Measurements from ENCODE around the gene CC2D2B. TPM values are rescaled to one million over a fixed set of nuclear protein-coding genes. Genes with fewer than 3 reads are reported as not detected.
A peak's percentile ranks its signal among the peaks of the same experiment; 100 is the strongest.
"Not testable (repeated sequence)": the region's sequence is repeated elsewhere in the genome, so short reads cannot be mapped to it uniquely, and the experiment has no call there.

Gene CC2D2B
- total RNA-seq, 1 experiment from 2014 or later = not detected

DNA sequence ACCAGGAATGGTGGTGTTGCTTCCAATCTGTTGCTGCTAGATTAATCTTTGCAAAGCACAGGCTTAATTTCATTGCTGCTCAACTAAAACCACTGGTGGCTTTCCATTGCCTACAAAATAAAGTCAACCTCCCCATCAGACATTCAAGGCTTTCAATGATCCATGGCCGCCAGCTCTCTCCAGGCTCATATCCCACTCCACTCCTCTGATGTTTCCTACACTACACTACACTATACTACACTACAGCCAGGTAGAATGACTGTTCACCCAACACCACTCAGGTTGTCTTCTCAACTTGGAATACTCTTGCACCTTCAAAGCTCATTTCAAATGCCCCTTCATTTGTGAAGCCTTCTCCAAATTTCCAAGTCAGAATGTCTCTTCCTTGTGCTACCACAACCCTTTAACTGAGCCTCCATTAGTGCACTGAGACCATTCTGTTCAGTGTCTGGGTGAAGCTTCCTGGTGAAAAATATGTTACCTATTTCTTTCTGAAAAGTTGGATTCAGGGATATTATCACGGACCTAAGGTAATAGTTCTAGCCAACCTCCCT, 35.5 kb upstream of the CC2D2B start:
- CTCF ChIA-PET = interaction anchor here (1.1 to 1.3 kb wide), 2 partner anchors 145 to 179 kb away, joined by 4 to 7 read pairs; partner anchors contain the start of gene TCTN3
- Mint-ChIP-seq H3K27me3 (ENCODE audit: insufficient read depth, unreplicated experiment) (no peaks in the 10 kb centered on the region), H3K4me1 (ENCODE audit: insufficient read depth, unreplicated experiment) (no peaks in the 10 kb centered on the region), H3K9me3 (ENCODE audit: unreplicated experiment) (no peaks in the 10 kb centered on the region), H3K4me3 (ENCODE audit: unreplicated experiment) (no peak overlapping the region), H3K36me3 (ENCODE audit: insufficient read depth, unreplicated experiment) (peaks cover 24% of the 10 kb centered on the region), H3K27ac (ENCODE audit: low read depth, unreplicated experiment) (no peak overlapping the region)
- DNase-seq (ENCODE audit: unreplicated experiment) = no peak
- TF ChIP-seq, protein P1, sequence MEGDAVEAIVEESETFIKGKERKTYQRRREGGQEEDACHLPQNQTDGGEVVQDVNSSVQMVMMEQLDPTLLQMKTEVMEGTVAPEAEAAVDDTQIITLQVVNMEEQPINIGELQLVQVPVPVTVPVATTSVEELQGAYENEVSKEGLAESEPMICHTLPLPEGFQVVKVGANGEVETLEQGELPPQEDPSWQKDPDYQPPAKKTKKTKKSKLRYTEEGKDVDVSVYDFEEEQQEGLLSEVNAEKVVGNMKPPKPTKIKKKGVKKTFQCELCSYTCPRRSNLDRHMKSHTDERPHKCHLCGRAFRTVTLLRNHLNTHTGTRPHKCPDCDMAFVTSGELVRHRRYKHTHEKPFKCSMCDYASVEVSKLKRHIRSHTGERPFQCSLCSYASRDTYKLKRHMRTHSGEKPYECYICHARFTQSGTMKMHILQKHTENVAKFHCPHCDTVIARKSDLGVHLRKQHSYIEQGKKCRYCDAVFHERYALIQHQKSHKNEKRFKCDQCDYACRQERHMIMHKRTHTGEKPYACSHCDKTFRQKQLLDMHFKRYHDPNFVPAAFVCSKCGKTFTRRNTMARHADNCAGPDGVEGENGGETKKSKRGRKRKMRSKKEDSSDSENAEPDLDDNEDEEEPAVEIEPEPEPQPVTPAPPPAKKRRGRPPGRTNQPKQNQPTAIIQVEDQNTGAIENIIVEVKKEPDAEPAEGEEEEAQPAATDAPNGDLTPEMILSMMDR (IDR thresholded peaks at IDR 0.05; ENCODE audit: unreplicated experiment) = no peak
- POLR2A ChIA-PET = interaction anchor here (0.6 to 1.5 kb wide), 2 partner anchors 11 to 35 kb away, joined by 3 read pairs; no protein-coding TSS in a partner anchor
- BruUV-seq (replicated peaks) = no TSS peak
- intact Hi-C loops (cut with micrococcal nuclease) = no loop called here

DNA sequence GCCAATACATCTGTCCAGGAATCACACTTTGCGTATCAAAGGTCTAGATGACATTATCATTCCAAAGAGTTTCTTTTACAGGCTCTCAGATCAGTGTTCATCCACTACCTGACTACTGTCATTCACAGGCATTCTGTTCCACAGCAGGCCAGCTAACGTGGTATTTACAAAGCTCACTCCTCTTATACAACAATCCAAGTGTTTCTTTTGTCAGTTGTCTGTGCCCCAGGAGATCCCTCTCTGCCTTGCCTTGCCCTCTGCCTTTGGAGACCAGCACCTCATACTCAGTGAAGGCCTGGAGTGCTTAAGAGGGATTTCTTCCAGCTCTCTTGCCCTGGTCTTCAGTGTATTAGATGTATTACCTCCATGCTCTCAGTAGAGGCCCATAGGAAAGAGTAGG, 34.6 kb upstream of the CC2D2B start:
- H3K36me3 Mint-ChIP-seq (ENCODE audit: insufficient read depth, unreplicated experiment) = peaks cover 24% of the 10 kb centered on the region
- CTCF ChIA-PET = interaction anchor here (0.5 to 1.2 kb wide), 3 partner anchors 8 to 179 kb away, joined by 3 to 6 read pairs (median 6); partner anchors contain the start of gene TCTN3
- no peaks in the 10 kb centered on the region for H3K4me1 Mint-ChIP-seq (ENCODE audit: insufficient read depth, unreplicated experiment)
- DNase-seq (ENCODE audit: unreplicated experiment) = no peak
- TF ChIP-seq, protein P1 (IDR thresholded peaks at IDR 0.05; ENCODE audit: unreplicated experiment) = no peak
- POLR2A ChIA-PET = no interaction called here
- no peak overlapping the region for H3K27ac Mint-ChIP-seq (ENCODE audit: low read depth, unreplicated experiment)
- TSS peak; percentile 25 for BruUV-seq (replicated peaks)
- H3K9me3 Mint-ChIP-seq (ENCODE audit: unreplicated experiment) = no peaks in the 10 kb centered on the region
- H3K4me3 Mint-ChIP-seq (ENCODE audit: unreplicated experiment) = no peak overlapping the region
- H3K27me3 Mint-ChIP-seq (ENCODE audit: insufficient read depth, unreplicated experiment) = no peaks in the 10 kb centered on the region
- intact Hi-C loops (cut with micrococcal nuclease) = no loop called here

DNA sequence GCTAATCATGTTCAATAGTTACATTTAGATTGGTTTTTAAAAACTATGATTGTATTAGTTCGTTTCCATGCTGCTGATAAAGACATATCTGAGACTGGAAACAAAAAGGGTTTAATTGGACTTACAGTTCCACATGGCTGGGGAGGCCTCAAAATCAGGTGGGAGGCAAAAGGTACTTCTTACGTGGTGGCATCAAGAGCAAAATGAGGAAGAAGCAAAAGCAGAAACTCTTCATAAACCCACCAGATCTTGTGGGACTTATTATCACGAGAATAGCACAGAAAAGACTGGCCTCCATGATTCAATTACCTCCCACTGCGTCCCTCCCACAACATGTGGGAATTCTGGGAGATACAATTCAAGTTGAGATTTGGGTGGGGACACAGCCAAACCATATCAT, 34.1 kb upstream of the CC2D2B start:
- peaks cover 24% of the 10 kb centered on the region for H3K36me3 Mint-ChIP-seq (ENCODE audit: insufficient read depth, unreplicated experiment)
- no peaks in the 10 kb centered on the region for H3K9me3 Mint-ChIP-seq (ENCODE audit: unreplicated experiment)
- TF ChIP-seq, protein P1 (IDR thresholded peaks at IDR 0.05; ENCODE audit: unreplicated experiment) = no peak
- H3K4me1 Mint-ChIP-seq (ENCODE audit: insufficient read depth, unreplicated experiment) = no peaks in the 10 kb centered on the region
- H3K4me3 Mint-ChIP-seq (ENCODE audit: unreplicated experiment) = no peak overlapping the region
- H3K27ac Mint-ChIP-seq (ENCODE audit: low read depth, unreplicated experiment) = no peak overlapping the region
- intact Hi-C loops (cut with micrococcal nuclease) = no loop called here
- BruUV-seq (replicated peaks) = no TSS peak
- POLR2A ChIA-PET = no interaction called here
- CTCF ChIA-PET = interaction anchor here (1.1 to 1.2 kb wide), 3 partner anchors 8 to 180 kb away, joined by 4 to 6 read pairs (median 6); partner anchors contain the start of gene TCTN3
- DNase-seq (ENCODE audit: unreplicated experiment) = no peak
- no peaks in the 10 kb centered on the region for H3K27me3 Mint-ChIP-seq (ENCODE audit: insufficient read depth, unreplicated experiment)

DNA sequence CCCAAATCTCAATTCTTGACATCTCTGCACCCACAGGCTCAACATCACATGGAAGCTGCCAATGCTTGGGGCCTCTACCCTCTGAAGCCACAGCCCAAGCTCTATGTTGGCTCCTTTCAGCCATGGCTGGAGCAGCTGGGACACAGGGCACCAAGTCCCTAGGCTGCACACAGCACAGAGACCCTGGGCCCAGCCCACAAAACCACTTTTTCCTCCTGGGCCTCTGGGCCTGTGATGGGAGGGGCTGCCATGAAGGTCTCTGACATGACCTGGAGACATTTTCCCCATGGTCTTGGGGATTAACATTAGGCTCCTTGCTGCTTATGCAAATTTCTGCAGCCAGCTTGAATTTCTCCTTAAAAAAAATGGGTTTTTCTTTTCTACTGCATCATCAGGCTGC, 33.0 kb upstream of the CC2D2B start:
- H3K27me3 Mint-ChIP-seq (ENCODE audit: insufficient read depth, unreplicated experiment); POLR2A ChIA-PET; H3K9me3 Mint-ChIP-seq (ENCODE audit: unreplicated experiment); DNase-seq (ENCODE audit: unreplicated experiment); H3K4me1 Mint-ChIP-seq (ENCODE audit: insufficient read depth, unreplicated experiment); H3K4me3 Mint-ChIP-seq (ENCODE audit: unreplicated experiment); BruUV-seq (replicated peaks); intact Hi-C loops (cut with micrococcal nuclease); H3K27ac Mint-ChIP-seq (ENCODE audit: low read depth, unreplicated experiment): not testable (repeated sequence)
- peaks cover 27% of the 10 kb centered on the region for H3K36me3 Mint-ChIP-seq (ENCODE audit: insufficient read depth, unreplicated experiment)
- CTCF ChIA-PET = interaction anchor here (0.6 to 1.1 kb wide), 4 partner anchors 56 to 500 kb away, joined by 3 to 4 read pairs (median 3); partner anchors contain the start of gene TCTN3
